Upper lobe of left lung (tissue), 6 donors: ENCODE data around the gene CYP2F1. TPM values are rescaled to one million over a fixed set of nuclear protein-coding genes. Genes with fewer than 3 reads are reported as not detected.
"Not testable (repeated sequence)": the region's sequence is repeated elsewhere in the genome, so short reads cannot be mapped to it uniquely, and the experiment has no call there.

Experiments used
- ATAC-seq, 2 donors: fragments of 200-7000 bp; cut with Tn5 transposase; one replicate each; pipeline ENCODE4 v1.9.1; 2022; ENCODE audit warnings: mild to moderate bottlenecking in 2 of 2, moderate library complexity in 2 of 2; ENCODE audit not compliant: low FRiP score in 2 of 2
- DNase-seq, 2 donors: peaks; one replicate each; pipeline ENCODE4 v3.0.0-alpha.2; 2019 to 2020
- H3K27ac ChIP-seq, 4 donors: fragments of 200-600 bp; sonication (generic); one replicate each; pipeline ENCODE4 v1.5.1; 2016 to 2019
- H3K27me3 ChIP-seq, 4 donors: fragments of 200-600 bp; sonication (generic); one replicate each; pipeline ENCODE4 v1.5.1; 2017 to 2019
- H3K36me3 ChIP-seq, 4 donors: fragments of 200-600 bp; sonication (generic); one replicate each; pipeline ENCODE4 v1.5.1; 2016 to 2019
- H3K4me1 ChIP-seq, 4 donors: fragments of 200-600 bp; sonication (generic); one replicate each; pipeline ENCODE4 v1.5.1; 2018 to 2019
- H3K4me3 ChIP-seq, 4 donors: fragments of 200-600 bp; sonication (generic); one replicate each; pipeline ENCODE4 v1.5.1; 2017 to 2019; ENCODE audit warnings: mild to moderate bottlenecking in 2 of 4, moderate library complexity in 1 of 4
- H3K9me3 ChIP-seq, 4 donors: fragments of 200-600 bp; sonication (generic); one replicate each; pipeline ENCODE4 v1.5.1; 2018 to 2019
- EP300 ChIP-seq, 4 donors: sonication (generic); formaldehyde crosslinking; IDR thresholded peaks; one replicate each; pipeline ENCODE4 v1.5.1; 2017; ENCODE audit warnings: antibody characterized with exemption in 4 of 4, control low read depth in 2 of 4
- POLR2A ChIP-seq, 4 donors: fragments of 450-650 bp; IDR thresholded peaks; one replicate each; pipeline ENCODE4 v1.5.1; 2016 to 2017; ENCODE audit warnings: antibody characterized with exemption in 4 of 4, mild to moderate bottlenecking in 2 of 4
- POLR2AphosphoS5 ChIP-seq, 2 donors: sonication (generic); formaldehyde crosslinking; IDR thresholded peaks; one replicate each; pipeline ENCODE4 v1.5.1; 2017; ENCODE audit warnings: antibody characterized with exemption in 2 of 2
- WGBS, 2 donors: methylation state at CpG; one replicate each; pipeline ENCODE4 v1.1.5; 2017 to 2018; 5-methylcytosine and 5-hydroxymethylcytosine counted together
- total RNA-seq, 6 donors: library from RNA; depleted of rRNA in 4 of 6; stranded (reverse); fragments of >200 nt in 4 of 6; gene quantifications; one replicate each; pipeline versions ENCODE4 v1.1.0 to v1.2.1, GENCODE V29; 2016 to 2021
- TF ChIP-seq, protein P1 (sequence below), 6 experiments: fragments of 450-650 bp in 4 of 6; fragments of 200-600 bp in 2 of 6; sonication (generic) in 2 of 6; IDR thresholded peaks; one replicate each; pipeline ENCODE4 v1.5.1; 2016 to 2019; ENCODE audit warnings: antibody characterized with exemption in 6 of 6
- donor health status: DM: no; HTN: no; CAD: no; lungs with moderate emphysema.
- donor health status: DM: no; HTN: yes; CAD: no; lungs with severe emphysema.

CYP2F1 gene
- total RNA-seq, 6 donors from 2014 or later, result 0.61 to 16.6 (median 2.8) TPM; not detected in 2

DNA sequence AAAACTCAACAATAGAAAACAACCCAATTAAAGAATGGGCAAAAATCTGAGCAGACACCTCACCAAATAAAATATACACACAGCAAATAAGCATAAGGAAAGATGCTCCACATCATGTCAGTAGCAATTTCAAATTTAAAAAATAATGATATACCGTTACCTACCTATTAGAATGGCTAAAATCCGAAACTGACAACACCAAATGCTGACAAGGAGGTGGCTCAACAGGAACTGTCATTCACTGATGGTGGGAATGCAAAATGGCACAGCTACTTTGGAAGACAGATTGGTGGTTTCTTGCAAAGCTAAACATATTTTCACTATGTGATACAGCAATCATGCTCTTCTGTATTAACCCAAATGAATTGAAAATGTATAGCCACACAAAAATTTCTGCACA lies 16.9 kb upstream of the CYP2F1 start:
- no peak for ATAC-seq
- WGBS, 2 donors, result 75% methylated on average over 2 of the region's 2 CpGs
- Histone ChIP-seq H3K36me3 (no peaks in the 10 kb centered on the region), H3K27ac (no peak overlapping the region), H3K4me3 (no peak overlapping the region), H3K27me3 (no peaks in the 10 kb centered on the region), H3K4me1 (no peaks in the 10 kb centered on the region), H3K9me3 (peaks cover 0 to 6% (median 2%) of the 10 kb centered on the region in 4 donors)
- no peak for DNase-seq
- TF ChIP-seq EP300 (IDR thresholded peaks at IDR 0.05), result no peak
- TF ChIP-seq POLR2AphosphoS5 (IDR thresholded peaks at IDR 0.05), result no peak
- TF ChIP-seq POLR2A (IDR thresholded peaks at IDR 0.05), result no peak
- TF ChIP-seq, protein P1, sequence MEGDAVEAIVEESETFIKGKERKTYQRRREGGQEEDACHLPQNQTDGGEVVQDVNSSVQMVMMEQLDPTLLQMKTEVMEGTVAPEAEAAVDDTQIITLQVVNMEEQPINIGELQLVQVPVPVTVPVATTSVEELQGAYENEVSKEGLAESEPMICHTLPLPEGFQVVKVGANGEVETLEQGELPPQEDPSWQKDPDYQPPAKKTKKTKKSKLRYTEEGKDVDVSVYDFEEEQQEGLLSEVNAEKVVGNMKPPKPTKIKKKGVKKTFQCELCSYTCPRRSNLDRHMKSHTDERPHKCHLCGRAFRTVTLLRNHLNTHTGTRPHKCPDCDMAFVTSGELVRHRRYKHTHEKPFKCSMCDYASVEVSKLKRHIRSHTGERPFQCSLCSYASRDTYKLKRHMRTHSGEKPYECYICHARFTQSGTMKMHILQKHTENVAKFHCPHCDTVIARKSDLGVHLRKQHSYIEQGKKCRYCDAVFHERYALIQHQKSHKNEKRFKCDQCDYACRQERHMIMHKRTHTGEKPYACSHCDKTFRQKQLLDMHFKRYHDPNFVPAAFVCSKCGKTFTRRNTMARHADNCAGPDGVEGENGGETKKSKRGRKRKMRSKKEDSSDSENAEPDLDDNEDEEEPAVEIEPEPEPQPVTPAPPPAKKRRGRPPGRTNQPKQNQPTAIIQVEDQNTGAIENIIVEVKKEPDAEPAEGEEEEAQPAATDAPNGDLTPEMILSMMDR (IDR thresholded peaks at IDR 0.05), result no peak

DNA sequence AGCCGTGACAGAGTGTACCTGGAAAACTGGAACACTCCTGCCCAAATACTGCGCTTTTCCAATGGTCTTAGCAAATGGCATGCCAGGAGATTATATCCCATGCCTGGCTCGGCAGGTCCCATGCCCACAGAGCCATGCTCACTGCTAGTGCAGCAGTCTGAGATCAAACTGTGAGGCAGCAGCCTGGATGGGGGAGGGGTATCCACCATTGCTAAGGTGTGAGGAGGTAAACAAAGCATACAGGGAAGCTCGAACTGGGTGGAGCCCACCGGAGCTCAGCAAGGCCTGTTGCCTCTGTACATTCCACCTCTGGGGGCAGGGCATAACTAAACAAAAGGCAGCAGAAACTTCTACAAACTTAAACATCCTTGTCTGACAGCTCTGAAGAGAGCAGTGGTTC lies 15.5 kb upstream of the CYP2F1 start:
- H3K27ac ChIP-seq, result no peak overlapping the region
- WGBS, 2 donors, result 66 to 75% methylated on average over 5 of the region's 5 CpGs
- no peaks in the 10 kb centered on the region for H3K27me3 ChIP-seq
- ATAC-seq (no peak), DNase-seq (no peak)
- H3K9me3 ChIP-seq, result peaks cover 0 to 11% (median 6%) of the 10 kb centered on the region in 4 donors
- H3K4me3 ChIP-seq, result no peak overlapping the region
- no peak for TF ChIP-seq POLR2A (IDR thresholded peaks at IDR 0.05)
- no peaks in the 10 kb centered on the region for H3K36me3 ChIP-seq
- H3K4me1 ChIP-seq, result no peaks in the 10 kb centered on the region

DNA sequence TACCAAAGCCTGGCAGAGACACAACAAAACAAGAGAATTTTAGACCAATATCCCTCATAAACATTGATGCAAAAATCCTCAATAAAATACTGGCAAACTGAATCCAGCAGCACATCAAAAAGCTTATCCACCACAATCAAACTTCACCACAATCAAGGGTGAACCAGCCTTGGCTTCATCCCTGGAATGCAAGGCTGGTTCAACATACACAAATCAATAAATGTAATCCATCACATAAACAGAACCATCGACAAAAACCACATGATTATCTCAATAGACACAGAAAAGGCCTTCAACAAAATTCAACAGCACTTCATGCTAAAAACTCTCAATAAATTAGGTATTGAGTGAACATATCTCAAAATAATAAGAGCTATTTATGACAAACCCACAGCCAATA lies 12.0 kb upstream of the CYP2F1 start:
- peaks cover 0 to 14% (median 6%) of the 10 kb centered on the region in 4 donors for H3K9me3 ChIP-seq
- not testable (repeated sequence) for H3K27ac ChIP-seq, H3K4me1 ChIP-seq, DNase-seq, ATAC-seq, H3K4me3 ChIP-seq, H3K27me3 ChIP-seq, H3K36me3 ChIP-seq
- WGBS, 2 donors, result 100% methylated on average over 1 of the region's 1 CpG

DNA sequence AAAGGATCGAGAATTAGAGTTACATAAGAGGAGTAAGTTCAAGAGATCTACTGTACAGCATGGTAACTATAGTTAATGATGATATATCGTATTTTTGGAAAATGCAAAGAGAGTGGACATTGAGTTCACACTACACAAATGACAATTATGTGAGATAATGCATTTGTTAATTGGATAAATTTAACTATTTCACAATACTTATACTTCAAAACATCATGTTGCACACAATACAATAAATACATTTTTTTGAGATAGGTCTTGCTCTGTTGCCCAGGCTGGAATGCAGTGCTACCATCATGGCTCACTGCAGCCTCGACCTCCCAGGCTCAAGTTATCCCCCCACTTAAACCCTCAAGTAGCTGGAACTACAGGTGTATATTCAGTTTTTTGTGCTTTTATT lies 8.1 kb upstream of the CYP2F1 start:
- Histone ChIP-seq H3K27ac (no peak overlapping the region), H3K9me3 (peaks cover 0 to 14% (median 6%) of the 10 kb centered on the region in 4 donors), H3K4me3 (no peak overlapping the region), H3K27me3 (no peaks in the 10 kb centered on the region), H3K36me3 (no peaks in the 10 kb centered on the region), H3K4me1 (no peaks in the 10 kb centered on the region)
- TF ChIP-seq, protein P1 (IDR thresholded peaks at IDR 0.05), result no peak
- TF ChIP-seq EP300 (IDR thresholded peaks at IDR 0.05) (no peak), POLR2AphosphoS5 (IDR thresholded peaks at IDR 0.05) (no peak), POLR2A (IDR thresholded peaks at IDR 0.05) (no peak)
- 76 to 80% methylated on average over 3 of the region's 3 CpGs for WGBS, 2 donors
- ATAC-seq (no peak), DNase-seq (no peak)

DNA sequence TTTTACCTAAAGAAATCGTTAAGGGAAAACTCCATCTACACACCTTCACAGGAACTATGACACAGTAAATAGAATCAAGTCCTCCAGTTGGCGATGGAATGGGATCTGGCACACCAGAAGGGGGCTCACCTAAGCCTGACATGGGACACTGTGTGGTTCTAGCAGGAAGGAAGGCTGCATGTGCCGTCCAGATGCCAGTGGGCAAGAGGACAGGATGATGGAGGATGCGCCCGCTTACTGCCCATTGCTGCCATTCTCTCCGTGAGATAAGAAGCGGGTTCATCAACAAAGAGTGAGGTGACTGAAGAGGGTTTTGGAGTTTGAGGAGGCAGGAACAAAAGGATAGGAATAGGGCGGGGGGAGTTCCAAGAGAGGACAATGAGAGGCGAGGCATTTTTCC lies 2.9 kb upstream of the CYP2F1 start:
- 82 to 88% methylated on average over 9 of the region's 9 CpGs for WGBS, 2 donors
- DNase-seq (no peak), ATAC-seq (no peak)
- Histone ChIP-seq H3K4me1 (no peaks in the 10 kb centered on the region), H3K36me3 (no peaks in the 10 kb centered on the region), H3K27ac (no peak overlapping the region), H3K9me3 (no peaks in the 10 kb centered on the region), H3K27me3 (no peaks in the 10 kb centered on the region), H3K4me3 (no peak overlapping the region)
- TF ChIP-seq POLR2AphosphoS5 (IDR thresholded peaks at IDR 0.05) (no peak), POLR2A (IDR thresholded peaks at IDR 0.05) (no peak), EP300 (IDR thresholded peaks at IDR 0.05) (no peak)
- TF ChIP-seq, protein P1 (IDR thresholded peaks at IDR 0.05), result no peak

DNA sequence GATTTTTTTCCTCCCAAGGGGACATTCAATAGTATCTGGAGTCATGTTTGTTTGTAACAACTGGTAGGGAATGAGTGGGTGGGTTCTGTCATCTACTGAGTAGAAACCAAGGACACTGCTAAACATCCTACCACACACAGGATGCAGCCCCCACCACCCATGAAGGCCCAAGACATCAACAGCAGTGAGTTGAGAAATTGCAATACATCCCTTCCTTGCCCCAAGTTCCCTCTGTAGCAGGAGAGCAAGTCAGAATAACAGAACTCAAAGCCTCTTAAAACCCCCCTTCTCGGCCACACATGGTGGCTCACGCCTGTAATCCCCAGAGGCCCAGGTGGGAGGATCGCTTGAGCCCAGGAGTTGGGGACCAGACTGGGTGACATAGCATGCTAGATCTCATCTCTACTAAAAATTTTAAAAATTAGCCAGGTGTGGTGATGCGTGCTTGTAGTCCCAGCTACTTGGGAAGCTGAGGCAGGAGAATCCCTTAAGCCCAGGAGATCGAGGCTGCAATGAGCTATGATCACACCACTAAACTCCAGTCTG lies 2.4 kb upstream of the CYP2F1 start:
- Histone ChIP-seq H3K36me3 (no peaks in the 10 kb centered on the region), H3K9me3 (no peaks in the 10 kb centered on the region), H3K4me1 (no peaks in the 10 kb centered on the region), H3K27ac (no peak overlapping the region), H3K27me3 (no peaks in the 10 kb centered on the region), H3K4me3 (no peak overlapping the region)
- DNase-seq (no peak), ATAC-seq (no peak)
- no peak for TF ChIP-seq EP300 (IDR thresholded peaks at IDR 0.05)
- TF ChIP-seq POLR2AphosphoS5 (IDR thresholded peaks at IDR 0.05), result no peak
- TF ChIP-seq POLR2A (IDR thresholded peaks at IDR 0.05), result no peak
- TF ChIP-seq, protein P1 (IDR thresholded peaks at IDR 0.05), result no peak
- 92 to 95% methylated on average over 5 of the region's 5 CpGs for WGBS, 2 donors
